DND-41 (cell line): ENCODE results near the gene NKAIN2.

Experiments
- ATAC-seq: fragments of 200-7000 bp; cut with Tn5 transposase; 3 replicates; pipeline ENCODE4 v1.9.1; 2021; ENCODE audit warnings: low read depth; ENCODE audit not compliant: insufficient read depth
- DNase-seq: peaks from one replicate; pipeline ENCODE4 v3.0.0-alpha.2; 2020
- H2AFZ ChIP-seq: 2 replicates; pipeline ENCODE4 v1.6.0; 2012; ENCODE audit warnings: low read depth, low read length
- H3K27ac ChIP-seq: 2 replicates; pipeline ENCODE4 v1.5.1; 2012; ENCODE audit warnings: low read length, inconsistent platforms
- H3K27me3 ChIP-seq: fragments of 200-600 bp; sonication (generic); 2 replicates; pipeline ENCODE4 v1.6.0; 2012; ENCODE audit warnings: low read length, mild to moderate bottlenecking, inconsistent platforms; ENCODE audit not compliant: insufficient read depth, poor library complexity
- H3K36me3 ChIP-seq: 2 replicates; pipeline ENCODE4 v1.5.1; 2012; ENCODE audit warnings: low read length, inconsistent platforms; ENCODE audit not compliant: insufficient read depth
- H3K4me1 ChIP-seq: 2 replicates; pipeline ENCODE4 v1.5.1; 2012; ENCODE audit warnings: mild to moderate bottlenecking, low read length; ENCODE audit not compliant: insufficient read depth
- H3K4me2 ChIP-seq: 2 replicates; pipeline ENCODE4 v1.6.0; 2012; ENCODE audit warnings: mild to moderate bottlenecking, moderate library complexity, low read length, inconsistent platforms; ENCODE audit not compliant: insufficient read depth
- H3K4me3 ChIP-seq, 2 experiments: fragments of 200-600 bp in 1 of 2; shearing (Covaris generic) in 1 of 2; 2 replicates each; pipeline ENCODE4 v1.5.1; 2012 to 2016; ENCODE audit warnings: inconsistent platforms in 2 of 2, low read length in 2 of 2, mild to moderate bottlenecking in 2 of 2, low read depth in 1 of 2, moderate library complexity in 1 of 2
- H3K79me2 ChIP-seq: 2 replicates; pipeline ENCODE4 v1.6.0; 2012; ENCODE audit warnings: low read length, inconsistent platforms; ENCODE audit not compliant: insufficient read depth
- H3K9ac ChIP-seq: 2 replicates; pipeline ENCODE4 v1.6.0; 2012; ENCODE audit warnings: low read depth, mild to moderate bottlenecking, inconsistent platforms, low read length, moderate library complexity
- H3K9me3 ChIP-seq: 2 replicates; pipeline ENCODE4 v1.5.1; 2012; ENCODE audit warnings: low read length, moderate library complexity, mild to moderate bottlenecking, inconsistent platforms; ENCODE audit not compliant: insufficient read depth, severe bottlenecking
- H4K20me1 ChIP-seq: 2 replicates; pipeline ENCODE4 v1.6.0; 2012; ENCODE audit warnings: low read length; ENCODE audit not compliant: insufficient read depth
- EZH2 ChIP-seq: IDR thresholded peaks from 3 replicates; pipeline ENCODE4 v1.6.1; 2012; ENCODE audit warnings: borderline replicate concordance, low read depth, mild to moderate bottlenecking, moderate library complexity, low read length, inconsistent platforms; ENCODE audit not compliant: severe bottlenecking
- TF ChIP-seq, protein P1 (sequence below): IDR thresholded peaks from 2 replicates; pipeline ENCODE4 v1.5.1; 2012; ENCODE audit warnings: borderline replicate concordance, low read length, moderate library complexity, mild to moderate bottlenecking; ENCODE audit not compliant: poor library complexity, severe bottlenecking; ENCODE audit errors: extremely low read depth

NKAIN2 gene

DNA sequence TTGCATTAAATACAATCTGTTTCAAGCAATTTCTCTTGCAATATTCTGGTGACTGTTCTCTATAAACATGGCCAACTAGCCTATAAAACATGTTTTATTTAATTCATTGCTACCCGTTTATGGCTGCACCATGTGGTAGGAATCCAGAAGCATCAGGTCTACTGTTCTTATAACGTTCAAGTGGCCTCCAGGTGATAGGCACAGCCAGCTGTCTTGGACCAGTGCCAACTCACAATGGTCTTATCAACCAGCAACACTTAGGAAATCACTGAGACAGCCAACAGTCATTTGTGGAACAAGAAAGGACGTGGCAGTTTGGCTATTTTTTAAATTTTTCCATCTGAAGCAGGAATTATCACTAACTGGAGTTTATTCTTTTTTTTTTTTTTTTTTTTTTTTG is 193.6 kb downstream of the NKAIN2 start:
- no peak overlapping the region for H3K9ac ChIP-seq
- TF ChIP-seq EZH2 = no peak
- TF ChIP-seq, protein P1, sequence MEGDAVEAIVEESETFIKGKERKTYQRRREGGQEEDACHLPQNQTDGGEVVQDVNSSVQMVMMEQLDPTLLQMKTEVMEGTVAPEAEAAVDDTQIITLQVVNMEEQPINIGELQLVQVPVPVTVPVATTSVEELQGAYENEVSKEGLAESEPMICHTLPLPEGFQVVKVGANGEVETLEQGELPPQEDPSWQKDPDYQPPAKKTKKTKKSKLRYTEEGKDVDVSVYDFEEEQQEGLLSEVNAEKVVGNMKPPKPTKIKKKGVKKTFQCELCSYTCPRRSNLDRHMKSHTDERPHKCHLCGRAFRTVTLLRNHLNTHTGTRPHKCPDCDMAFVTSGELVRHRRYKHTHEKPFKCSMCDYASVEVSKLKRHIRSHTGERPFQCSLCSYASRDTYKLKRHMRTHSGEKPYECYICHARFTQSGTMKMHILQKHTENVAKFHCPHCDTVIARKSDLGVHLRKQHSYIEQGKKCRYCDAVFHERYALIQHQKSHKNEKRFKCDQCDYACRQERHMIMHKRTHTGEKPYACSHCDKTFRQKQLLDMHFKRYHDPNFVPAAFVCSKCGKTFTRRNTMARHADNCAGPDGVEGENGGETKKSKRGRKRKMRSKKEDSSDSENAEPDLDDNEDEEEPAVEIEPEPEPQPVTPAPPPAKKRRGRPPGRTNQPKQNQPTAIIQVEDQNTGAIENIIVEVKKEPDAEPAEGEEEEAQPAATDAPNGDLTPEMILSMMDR = no peak
- no peak overlapping the region for H2AFZ ChIP-seq
- H3K79me2 ChIP-seq = no peaks in the 10 kb centered on the region
- no peaks in the 10 kb centered on the region for H3K4me1 ChIP-seq
- no peak overlapping the region for H3K4me3 ChIP-seq
- no peaks in the 10 kb centered on the region for H3K36me3 ChIP-seq
- H3K9me3 ChIP-seq = no peaks in the 10 kb centered on the region
- ATAC-seq (no peak), DNase-seq (no peak)
- no peak overlapping the region for H3K4me2 ChIP-seq
- no peaks in the 10 kb centered on the region for H4K20me1 ChIP-seq
- H3K27me3 ChIP-seq = no peaks in the 10 kb centered on the region
- no peak overlapping the region for H3K27ac ChIP-seq

DNA sequence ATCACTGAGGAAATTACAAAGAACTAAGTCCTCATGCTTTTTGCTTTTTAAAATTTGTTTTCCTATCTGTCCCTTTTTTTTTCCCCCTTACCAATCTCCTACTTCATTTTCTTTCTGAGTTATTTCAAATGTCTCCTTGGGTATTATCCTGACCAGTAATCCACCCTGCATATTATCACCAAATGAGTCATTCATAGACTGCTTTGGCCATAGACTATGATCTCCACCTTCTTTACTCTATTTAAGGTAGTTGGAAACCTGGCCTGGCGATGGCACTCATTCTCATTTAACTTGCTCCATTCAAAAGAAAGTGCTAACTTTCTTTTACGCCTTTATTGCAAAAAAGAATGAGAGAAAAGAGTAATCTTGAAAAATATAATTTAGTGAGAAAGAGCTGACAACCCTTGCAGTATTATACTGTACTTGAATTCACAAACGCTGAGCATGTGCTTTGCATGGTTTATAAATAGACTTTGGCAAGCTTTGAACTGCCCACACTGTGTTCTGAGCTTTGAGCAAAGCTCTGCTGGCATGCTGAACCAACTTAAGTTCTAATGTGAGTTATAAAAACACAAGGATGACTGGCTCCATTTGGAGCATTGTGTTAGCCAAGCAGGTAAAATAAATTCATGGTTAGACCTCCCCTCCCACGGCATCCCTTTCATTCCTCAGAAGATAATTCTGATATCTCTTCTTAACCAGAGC is 198.9 kb downstream of the NKAIN2 start:
- Histone ChIP-seq H3K9me3 (no peaks in the 10 kb centered on the region), H3K27ac (no peak overlapping the region), H2AFZ (no peak overlapping the region), H3K79me2 (no peaks in the 10 kb centered on the region), H3K9ac (no peak overlapping the region), H4K20me1 (no peaks in the 10 kb centered on the region), H3K4me2 (no peak overlapping the region), H3K27me3 (no peaks in the 10 kb centered on the region), H3K36me3 (no peaks in the 10 kb centered on the region), H3K4me1 (no peaks in the 10 kb centered on the region), H3K4me3 (no peak overlapping the region)
- TF ChIP-seq EZH2 = no peak
- TF ChIP-seq, protein P1 = no peak
- DNase-seq (no peak), ATAC-seq (no peak)

DNA sequence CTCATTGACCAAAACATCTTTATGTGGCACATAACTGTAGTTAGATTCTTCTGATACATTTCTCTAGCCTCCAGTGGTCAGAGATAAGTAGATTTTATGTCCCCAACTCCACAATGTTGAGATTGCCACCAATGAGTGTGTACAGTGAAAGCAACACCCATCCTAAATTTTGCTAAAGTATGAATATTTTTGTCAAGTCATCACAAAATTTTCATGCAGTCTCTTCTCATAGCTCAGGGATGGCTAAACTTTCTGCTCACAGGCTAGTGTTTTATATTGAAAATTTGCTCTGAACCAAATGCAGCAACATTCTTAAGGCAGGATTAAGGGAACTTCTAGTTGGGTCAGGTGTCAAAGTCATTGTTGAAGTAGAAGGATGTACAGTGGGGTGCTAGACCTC is 203.6 kb downstream of the NKAIN2 start:
- no peaks in the 10 kb centered on the region for H4K20me1 ChIP-seq
- H3K9me3 ChIP-seq = no peaks in the 10 kb centered on the region
- H3K4me2 ChIP-seq = no peak overlapping the region
- no peaks in the 10 kb centered on the region for H3K79me2 ChIP-seq
- TF ChIP-seq, protein P1 = no peak
- TF ChIP-seq EZH2 = no peak
- H2AFZ ChIP-seq = no peak overlapping the region
- no peak overlapping the region for H3K4me3 ChIP-seq
- ATAC-seq = no peak
- H3K27ac ChIP-seq = no peak overlapping the region
- H3K27me3 ChIP-seq = no peaks in the 10 kb centered on the region
- H3K4me1 ChIP-seq = no peaks in the 10 kb centered on the region
- H3K36me3 ChIP-seq = no peaks in the 10 kb centered on the region
- DNase-seq = no peak
- H3K9ac ChIP-seq = no peak overlapping the region
